HG02973 (cell line): ENCODE results near the gene CEP104.
"Not testable (repeated sequence)": the region's sequence is repeated elsewhere in the genome, so short reads cannot be mapped to it uniquely, and the experiment has no call there.

Experiments used
- ATAC-seq: cut with Tn5 transposase; IDR thresholded peaks from one replicate; pipeline ENCODE4 v1.9.1; 2021; ENCODE audit warnings: moderate library complexity; ENCODE audit not compliant: unreplicated experiment

CEP104 gene

GRCh38 chr1:3828391-3828790 is 28.6 kb downstream of the CEP104 start:
- ATAC-seq: no peak

DNA sequence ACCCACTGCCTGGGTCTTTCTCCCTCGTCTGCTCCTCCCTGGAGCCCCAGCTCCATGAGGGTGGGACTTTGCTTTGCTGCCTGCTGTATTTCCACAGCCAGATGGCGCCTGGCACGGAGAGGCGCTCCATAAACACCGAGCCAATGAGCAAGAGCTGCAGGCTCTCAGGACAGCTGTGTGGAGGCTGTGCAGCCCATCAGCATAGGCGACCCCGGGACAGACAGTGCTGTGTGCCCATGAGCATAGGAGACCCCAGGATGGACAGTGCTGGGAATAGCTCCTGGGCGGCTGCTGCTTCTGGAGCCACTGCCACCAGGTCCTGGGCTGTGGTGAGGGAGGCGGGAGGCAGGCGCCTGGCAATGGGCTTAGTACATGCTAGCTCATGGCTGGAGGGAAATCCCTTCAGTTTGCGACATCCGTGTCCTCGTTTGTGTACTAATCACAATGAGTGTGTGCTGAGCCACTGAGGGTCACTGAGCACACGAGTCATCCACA is 29.2 kb downstream of the CEP104 start:
- no peak for ATAC-seq

DNA sequence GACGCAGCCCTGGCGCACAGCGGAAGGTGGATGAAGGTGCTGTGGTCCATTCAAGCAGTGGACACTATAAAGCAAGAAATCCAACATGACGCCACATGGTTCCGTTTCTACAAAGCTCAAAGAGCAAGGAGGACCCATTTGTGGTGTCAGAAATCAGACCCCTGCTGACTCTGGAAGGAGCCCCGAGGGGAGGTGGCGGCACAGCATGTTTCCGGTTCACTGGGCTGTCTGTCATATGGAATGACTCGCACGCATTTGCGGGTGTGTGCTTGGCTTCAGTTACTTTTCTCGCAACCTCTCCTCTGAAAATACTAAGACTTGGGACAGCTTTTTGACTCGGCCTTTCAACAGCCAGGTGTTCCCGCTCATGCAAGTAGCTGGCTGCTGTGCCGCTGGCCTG is 31.7 kb downstream of the CEP104 start:
- ATAC-seq: no peak

DNA sequence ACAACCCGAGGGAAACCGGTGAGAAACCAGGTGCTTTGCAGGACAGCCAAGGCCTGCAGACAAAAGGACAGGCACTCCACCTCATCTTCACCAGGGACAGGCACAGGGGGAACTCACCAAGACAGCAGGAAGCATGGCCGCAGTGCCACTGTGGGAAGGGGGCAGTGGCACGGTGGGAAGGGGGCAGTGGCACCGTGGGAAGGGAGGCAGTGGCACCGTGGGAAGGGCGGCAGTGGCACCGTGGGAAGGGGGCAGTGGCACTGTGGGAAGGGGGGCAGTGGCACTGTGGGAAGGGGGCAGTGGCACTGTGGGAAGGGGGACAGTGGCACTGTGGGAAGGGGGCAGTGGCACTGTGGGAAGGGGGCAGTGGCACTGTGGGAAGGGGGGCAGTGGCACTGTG is 32.4 kb downstream of the CEP104 start:
- ATAC-seq: no peak

DNA sequence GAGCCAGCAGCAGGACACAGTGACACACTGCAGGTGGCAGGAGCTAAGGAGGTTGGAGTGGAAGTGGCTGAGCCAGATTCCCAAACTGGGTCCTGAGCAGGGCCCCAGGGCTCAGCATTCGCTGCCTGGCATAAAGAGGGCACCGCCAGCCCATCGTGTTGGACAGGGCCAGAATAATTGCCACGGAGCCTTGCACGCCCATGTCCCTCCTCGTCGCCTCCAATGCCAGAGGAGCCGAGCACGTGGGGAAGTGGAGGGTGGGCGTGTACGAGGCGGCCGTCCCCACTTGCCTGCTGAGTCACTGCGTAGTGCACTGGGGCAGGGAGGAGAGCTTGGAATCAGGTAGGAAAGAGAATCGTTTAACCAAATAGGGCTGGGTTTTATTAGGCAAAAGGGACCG is 34.6 kb downstream of the CEP104 start:
- no peak for ATAC-seq

GRCh38 chr1:3821908-3822307 is 35.1 kb downstream of the CEP104 start:
- ATAC-seq: no peak

DNA sequence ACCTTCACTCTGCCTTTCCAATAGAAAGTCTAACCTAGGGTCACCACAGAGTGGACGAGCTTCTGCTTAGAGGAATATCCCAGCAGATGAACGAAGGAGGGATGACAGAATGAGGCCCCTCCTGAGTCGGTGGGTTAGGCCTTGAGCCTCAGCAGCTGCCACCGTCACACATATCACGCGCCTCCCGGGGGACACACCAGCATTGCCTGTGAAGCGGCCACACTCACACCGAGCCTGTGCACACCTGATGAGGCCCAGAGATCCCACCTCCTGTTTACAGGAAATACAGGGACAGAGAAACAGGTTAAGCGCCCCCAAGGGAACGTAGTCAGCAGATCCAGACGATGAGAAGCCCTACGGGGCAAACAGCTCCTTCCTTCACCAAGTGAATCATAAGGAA is 35.6 kb downstream of the CEP104 start:
- ATAC-seq: no peak

DNA sequence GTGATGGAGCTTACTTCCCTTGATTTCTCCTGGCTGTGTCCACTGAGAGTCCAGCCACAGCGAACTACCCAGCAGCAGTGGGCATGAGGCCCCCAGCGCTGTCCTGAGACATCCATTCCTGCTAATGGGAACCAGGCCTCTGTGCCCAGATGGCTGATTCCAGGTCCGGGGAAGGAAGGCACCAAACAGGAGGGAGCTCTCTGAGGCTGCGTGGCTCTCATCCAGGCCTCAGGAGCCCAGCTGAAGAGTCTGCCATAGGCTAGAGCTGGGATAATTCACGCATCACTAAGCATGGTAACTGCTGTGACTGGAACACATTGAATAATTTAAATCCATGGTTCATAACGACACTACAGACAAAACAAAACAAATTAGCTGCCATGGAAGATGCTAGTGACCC is 36.0 kb downstream of the CEP104 start:
- no peak for ATAC-seq

GRCh38 chr1:3820316-3820715 is 36.7 kb downstream of the CEP104 start:
- ATAC-seq: no peak

- ATAC-seq: no peak
Observed at GRCh38 chr1:3819771-3820200, 37.2 kb downstream of the CEP104 start.

DNA sequence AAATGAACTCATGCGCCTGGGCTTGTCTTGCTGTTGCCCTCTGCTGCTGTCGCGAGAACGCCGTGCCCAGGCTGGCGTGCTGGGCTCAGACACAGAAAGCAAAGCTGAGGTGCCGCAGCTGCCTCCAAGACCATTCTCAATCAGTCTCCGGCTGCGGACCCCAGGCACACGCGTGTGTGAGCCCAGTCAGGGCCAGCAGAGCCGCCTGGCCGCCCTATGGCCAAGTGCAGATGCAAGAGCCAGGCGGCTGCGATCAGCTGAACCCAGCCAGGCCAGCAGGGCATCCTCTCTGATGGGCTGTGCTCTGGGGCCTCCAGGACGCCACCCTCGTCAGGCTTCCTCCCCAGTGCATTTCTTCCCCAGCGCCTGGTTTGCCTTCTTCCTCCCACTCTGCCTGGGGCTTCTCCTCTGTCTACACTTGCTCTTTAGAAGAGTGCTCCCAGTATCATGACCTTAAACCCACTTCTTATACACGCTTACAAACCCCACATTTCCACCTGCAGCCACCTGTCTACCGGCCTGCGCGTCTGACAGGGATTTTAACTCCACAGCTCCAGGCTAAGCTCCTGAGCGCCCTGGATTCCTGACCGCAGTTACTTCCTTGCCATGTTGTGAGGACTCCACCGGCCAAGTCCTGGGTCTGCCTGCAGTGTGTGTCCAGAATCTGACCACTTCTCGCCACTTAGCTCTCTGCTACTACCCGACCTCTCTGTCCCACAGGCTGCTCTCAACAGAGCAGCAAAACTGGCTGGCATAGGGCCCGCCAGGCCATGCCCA is 39.0 kb downstream of the CEP104 start:
- ATAC-seq: no peak

DNA sequence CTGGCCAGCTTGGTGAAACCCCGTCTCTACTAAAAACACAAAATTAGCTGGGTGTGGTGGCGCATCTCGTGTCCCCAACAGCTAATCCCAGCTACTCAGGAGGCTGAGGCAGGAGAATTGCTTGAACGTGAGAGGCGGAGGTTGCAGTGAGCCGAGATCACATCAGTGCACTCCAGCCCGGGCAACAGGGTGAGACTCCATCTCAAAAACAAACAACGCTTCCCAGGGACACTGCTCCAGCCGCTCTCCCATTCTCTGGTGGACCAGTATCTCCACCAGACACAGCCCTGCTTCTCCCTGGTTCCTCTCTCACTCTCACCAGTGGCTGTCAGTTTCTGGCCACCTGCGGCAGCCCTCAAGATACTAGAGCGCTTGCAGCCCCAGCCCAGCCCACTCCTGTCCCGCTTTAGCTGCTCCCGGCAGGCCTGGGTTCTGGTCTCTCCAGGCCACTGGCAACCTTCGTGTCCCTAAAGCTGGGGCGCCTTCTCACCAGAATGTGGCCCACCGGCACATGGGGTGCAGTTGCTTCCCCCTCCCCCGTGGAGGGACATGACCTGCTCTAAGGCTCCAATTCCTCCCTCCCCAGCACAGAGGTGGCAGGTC is 39.8 kb downstream of the CEP104 start:
- ATAC-seq: no peak

DNA sequence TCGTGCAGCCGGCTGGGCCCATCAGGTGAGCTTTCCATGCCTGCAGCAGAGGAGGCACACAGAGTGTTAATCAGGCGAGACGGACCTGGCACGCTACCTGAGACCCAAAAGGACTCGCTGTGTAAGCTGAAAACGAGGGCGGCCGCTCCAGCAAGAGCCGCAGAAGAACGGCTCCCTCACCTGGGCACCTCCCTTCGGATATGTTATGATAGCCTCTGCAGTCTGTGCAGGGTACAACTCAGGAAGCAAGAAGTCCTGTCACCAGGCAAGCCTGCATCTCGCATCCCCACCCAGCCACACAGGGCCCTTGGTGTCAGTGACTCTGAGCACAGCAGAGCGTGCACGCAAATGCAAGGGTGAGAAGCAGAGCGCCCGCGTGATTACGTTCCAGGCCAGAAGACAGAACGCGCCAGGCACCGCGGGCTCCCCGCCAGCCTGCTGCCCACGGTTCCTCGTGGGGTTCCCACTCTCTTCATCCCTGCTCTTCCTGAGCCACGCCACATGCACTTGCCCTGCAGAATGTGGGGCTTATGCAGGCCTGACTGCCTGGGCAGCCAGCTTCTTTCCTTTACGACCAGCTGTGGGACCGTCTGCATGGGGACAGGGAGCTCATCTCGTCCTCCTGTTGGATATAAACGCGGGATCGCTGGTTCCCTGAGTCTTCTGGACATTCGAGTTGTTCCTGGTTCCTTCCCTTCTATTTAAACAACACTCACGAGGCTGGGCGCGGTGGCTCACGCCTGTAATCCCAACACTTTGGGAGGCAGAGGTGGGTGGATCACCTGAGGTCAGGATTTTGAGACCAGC is 40.5 kb downstream of the CEP104 start:
- no peak for ATAC-seq

GRCh38 chr1:3814771-3815561 is 42.0 kb downstream of the CEP104 start:
- no peak for ATAC-seq

DNA sequence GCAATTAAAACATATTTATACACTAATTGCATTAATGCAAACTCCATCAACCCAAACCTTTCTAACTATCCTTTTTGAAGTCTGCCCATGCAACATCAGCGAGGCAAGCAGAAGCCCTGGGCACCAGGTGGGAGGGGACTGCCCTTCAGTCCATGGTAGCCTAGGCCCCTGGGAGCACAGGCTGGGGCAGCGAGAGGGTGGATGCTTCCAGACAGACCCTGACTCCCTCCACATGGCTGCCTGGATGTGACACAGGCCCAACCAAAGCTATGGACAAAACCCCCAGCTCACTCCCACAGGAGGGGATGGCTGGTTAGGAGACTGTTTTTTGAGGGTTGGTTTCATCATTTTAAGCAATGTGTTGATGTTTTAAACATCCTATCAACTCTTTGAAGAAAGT is 42.9 kb downstream of the CEP104 start:
- no peak for ATAC-seq

DNA sequence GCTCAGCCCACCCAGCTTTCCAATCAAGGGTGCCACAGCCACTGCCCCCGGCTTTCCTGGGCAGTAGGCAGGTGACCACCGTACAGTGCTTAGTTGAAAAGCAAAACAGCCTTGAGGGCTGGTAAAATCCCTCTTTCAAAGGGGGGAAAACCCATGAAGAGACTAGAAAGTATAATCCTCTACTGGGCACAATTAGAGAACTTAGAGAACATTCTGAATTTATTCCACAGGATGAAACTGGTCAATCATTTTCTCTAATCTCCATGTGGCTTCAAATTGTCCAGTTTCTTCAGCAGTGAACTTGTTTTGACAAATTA is 45.5 kb downstream of the CEP104 start:
- ATAC-seq: no peak

- not testable (repeated sequence) for ATAC-seq
Observed at GRCh38 chr1:3810149-3810761, 46.8 kb downstream of the CEP104 start.

- ATAC-seq: no peak
Observed at GRCh38 chr1:3809680-3810079, 47.3 kb downstream of the CEP104 start.

- no peak for ATAC-seq
Observed at GRCh38 chr1:3807769-3808168, 49.2 kb downstream of the CEP104 start.

GRCh38 chr1:3805038-3805437 is 52.0 kb downstream of the CEP104 start:
- ATAC-seq: no peak

GRCh38 chr1:3804627-3804944 is 52.4 kb downstream of the CEP104 start:
- ATAC-seq: not testable (repeated sequence)
